K562 (cell line): Measurements from ENCODE around the gene LSR. TPM values are rescaled to one million over a fixed set of nuclear protein-coding genes. Genes with fewer than 3 reads are reported as not detected.

ENCODE experiments used
- ATAC-seq: fragments of 200-7000 bp; cut with Tn5 transposase; 3 replicates; pipeline ENCODE4 v1.9.1; 2020; ENCODE audit warnings: moderate library complexity
- BruUV-seq: library from RNA; stranded (reverse); fragments of 400-500 nt; replicated peaks from 2 replicates; lab custom pipeline; 2021; lab: Mats Ljungman, UMichigan
- CTCF ChIA-PET: fragments of 300-600 bp; formaldehyde crosslinking; extraction: SDS; loops from one replicate; lab custom pipeline; 2021; ENCODE audit warnings: low intra/inter-chr PET ratio; lab: Yijun Ruan, JAX
- POLR2A ChIA-PET: fragments of 300-600, 350-650 bp; sonication (Branson Sonifier 250); formaldehyde crosslinking; extraction: SDS; loops from one replicate; lab custom pipeline; 2021; ENCODE audit warnings: antibody characterized with exemption, inconsistent platforms; lab: Yijun Ruan, JAX
- DNase-seq, 4 experiments: peaks; one replicate each; pipeline versions ENCODE4 v3.0.0 to v3.0.0-alpha.2; 2011 to 2018; ENCODE audit warnings: low spot score in 3 of 4, mixed read lengths in 3 of 4; ENCODE audit errors: extremely low read depth in 1 of 4
- FAIRE-seq: peaks from 2 replicates; lab custom pipeline; 2011; peaks lifted over from hg19 to GRCh38; lab: Jason Lieb, UNC
- H2AFZ ChIP-seq: 2 replicates; pipeline ENCODE4 v1.6.0; 2011; ENCODE audit warnings: low read depth, low read length, control low read depth, inconsistent platforms
- H3K27ac ChIP-seq: fragments of 200-600 bp; 3 replicates; pipeline ENCODE4 v1.8.0; 2011; ENCODE audit warnings: low read depth, mild to moderate bottlenecking, control low read depth, inconsistent platforms, low read length, moderate library complexity, mixed read lengths; ENCODE audit errors: extremely low read depth
- H3K27me3 ChIP-seq, 2 experiments: fragments of 300-600 bp in 1 of 2; 2 replicates in 1 of 2; 3 replicates in 1 of 2; pipeline versions ENCODE4 v1.6.0 to v1.8.0; 2011; ENCODE audit warnings: inconsistent platforms in 2 of 2, low read length in 2 of 2, mild to moderate bottlenecking in 1 of 2, mixed read lengths in 1 of 2, moderate library complexity in 1 of 2; ENCODE audit not compliant: control insufficient read depth in 2 of 2, insufficient read depth in 2 of 2
- H3K36me3 ChIP-seq: fragments of 300-600 bp; 3 replicates; pipeline ENCODE4 v1.8.0; 2011; ENCODE audit warnings: mild to moderate bottlenecking, low read length, inconsistent platforms; ENCODE audit not compliant: control insufficient read depth, insufficient read depth
- H3K4me1 ChIP-seq, 2 experiments: fragments of 200-600 bp in 1 of 2; replicated peaks in 1 of 2; 2 replicates in 1 of 2; 3 replicates in 1 of 2; pipeline versions ENCODE4 v1.5.1 to v1.8.0; 2011; ENCODE audit warnings: inconsistent platforms in 2 of 2, low read length in 2 of 2, mild to moderate bottlenecking in 1 of 2, mixed read lengths in 1 of 2, moderate library complexity in 1 of 2; ENCODE audit not compliant: control insufficient read depth in 2 of 2, insufficient read depth in 2 of 2
- H3K4me2 ChIP-seq: 2 replicates; pipeline ENCODE4 v1.6.1; 2011; ENCODE audit warnings: low read length, control low read depth, inconsistent platforms, mixed read lengths; ENCODE audit not compliant: insufficient read depth
- H3K4me3 ChIP-seq: fragments of 200-600 bp; sonication (generic), shearing (Covaris generic); 2 replicates; pipeline ENCODE4 v1.5.1; 2016; ENCODE audit warnings: control low read depth, inconsistent platforms
- H3K79me2 ChIP-seq: fragments of 200-600 bp; 3 replicates; pipeline ENCODE4 v1.8.0; 2011; ENCODE audit warnings: low read length, inconsistent platforms; ENCODE audit not compliant: control insufficient read depth, insufficient read depth
- H3K9ac ChIP-seq, 2 experiments: 2 replicates each; pipeline versions ENCODE4 v1.6.0 to v1.6.1; 2011; ENCODE audit warnings: low read depth in 2 of 2, low read length in 2 of 2, control low read depth in 1 of 2, inconsistent platforms in 1 of 2, mild to moderate bottlenecking in 1 of 2, mixed read lengths in 1 of 2; ENCODE audit not compliant: insufficient read depth in 1 of 2
- H3K9me1 ChIP-seq: one replicate; pipeline ENCODE4 v1.6.0; 2011; ENCODE audit warnings: inconsistent platforms, mild to moderate bottlenecking, low read length, moderate library complexity; ENCODE audit not compliant: control insufficient read depth, insufficient read depth
- H3K9me3 ChIP-seq: replicated peaks from 2 replicates; pipeline ENCODE4 v1.5.1; 2011; ENCODE audit warnings: low read depth, low read length, inconsistent platforms; ENCODE audit not compliant: control insufficient read depth, insufficient read depth
- H4K20me1 ChIP-seq: replicated peaks from 2 replicates; pipeline ENCODE4 v1.6.1; 2011; ENCODE audit warnings: low read length, inconsistent platforms, mixed read lengths; ENCODE audit not compliant: control insufficient read depth, insufficient read depth
- ADNP ChIP-seq: fragments of 200-800 bp; sonication (Bioruptor generic); IDR thresholded peaks from 2 replicates; pipeline ENCODE4 v1.6.1; 2016; ENCODE audit warnings: missing genetic modification characterization, missing compliant biosample characterization
- EP400 ChIP-seq: fragments of 450-650 bp; IDR thresholded peaks from 2 replicates; pipeline ENCODE4 v1.6.1; 2017; ENCODE audit warnings: antibody characterized with exemption, mild to moderate bottlenecking, moderate library complexity
- ETS2 ChIP-seq: IDR thresholded peaks from 2 replicates; pipeline ENCODE4 v1.6.1; 2016; ENCODE audit warnings: borderline replicate concordance, missing genetic modification characterization, mild to moderate bottlenecking, moderate library complexity, missing compliant biosample characterization; ENCODE audit not compliant: poor library complexity, severe bottlenecking
- RBM39 ChIP-seq: fragments of 200-400 bp; formaldehyde crosslinking; optimal IDR thresholded peaks from 2 replicates; pipeline ENCODE3; 2018; ENCODE audit warnings: low read depth, low read length
- STAT5A ChIP-seq: IDR thresholded peaks from 2 replicates; pipeline ENCODE4 v1.6.1; 2012; ENCODE audit warnings: low read length, inconsistent platforms, borderline replicate concordance
- TAF7 ChIP-seq: fragments of 450-650 bp; IDR thresholded peaks from 2 replicates; pipeline ENCODE4 v1.6.1; 2016; ENCODE audit warnings: missing genetic modification characterization, missing compliant biosample characterization
- ZFP30 ChIP-seq: fragments of 250-450 bp; sonication (Bioruptor Pico); IDR thresholded peaks from 2 replicates; pipeline ENCODE4 v1.8.0; 2022; ENCODE audit warnings: moderate library complexity, mild to moderate bottlenecking, inconsistent platforms, borderline replicate concordance
- ZNF140 ChIP-seq: fragments of 250-450 bp; sonication (Bioruptor Pico); IDR thresholded peaks from 2 replicates; pipeline ENCODE4 v1.8.0; 2021; ENCODE audit warnings: moderate library complexity, mild to moderate bottlenecking, inconsistent platforms
- ZNF780A ChIP-seq: fragments of 250-450 bp; sonication (Bioruptor Pico); IDR thresholded peaks from 2 replicates; pipeline ENCODE4 v1.5.0; 2021; ENCODE audit warnings: mild to moderate bottlenecking
- WGBS: fragments of 100-300 bp; shearing (Covaris generic); methylation state at CpG from one replicate; pipeline ENCODE4 v1.1.6; 2016; ENCODE audit warnings: low coverage, mixed read lengths; ENCODE audit not compliant: insufficient coverage; ENCODE audit errors: missing lambda C conversion rate; 5-methylcytosine and 5-hydroxymethylcytosine counted together
- in situ Hi-C: fragments of 300-500 bp; cut with MboI; formaldehyde crosslinking; loops from 4 replicates; pipeline ENCODE4 v1.15.0; 2018; ENCODE audit warnings: inconsistent platforms, mixed read lengths
- intact Hi-C: fragments of 100-400 bp; cut with micrococcal nuclease; formaldehyde crosslinking; loops from 2 replicates; pipeline ENCODE4 v1.14.2; 2022
- polyA plus RNA-seq, 8 experiments: library from polyadenylated mRNA; depleted of rRNA in 4 of 8; stranded (reverse) in 5 of 8; unstranded in 3 of 8; fragments of >200 nt; fragmentation: Nextera tagmentation in 2 of 8; fragmentation: Illumina TruSeq in 1 of 8; extraction: Ambion mirVana in 2 of 8; extraction: Trizol in 1 of 8; gene quantifications; 2 replicates each; pipeline versions ENCODE4 v1.2.1 to v1.2.3, GENCODE V29; 2011 to 2014; ENCODE audit warnings: inconsistent platforms in 1 of 8, missing spikeins in 1 of 8
- total RNA-seq, 7 experiments: library from RNA; depleted of rRNA in 6 of 7; stranded (reverse); fragments of >200 nt in 6 of 7; fragmentation: Illumina TruSeq in 2 of 7; extraction: Trizol in 2 of 7; gene quantifications; 2 replicates each; pipeline versions ENCODE4 v1.2.1 to v1.2.3, GENCODE V29; 2011 to 2021; ENCODE audit warnings: low replicate concordance in 1 of 7
- TF ChIP-seq, protein P1 (sequence below): fragments of 250-450 bp; sonication (Bioruptor Pico); IDR thresholded peaks from 2 replicates; pipeline ENCODE4 v1.5.0; 2021
- TF ChIP-seq, protein P2 (sequence below), 2 experiments: fragments of 450-650 bp; formaldehyde crosslinking in 1 of 2; IDR thresholded peaks; 2 replicates each; pipeline versions ENCODE4 v1.4.0 to v1.6.1; 2014 to 2020; ENCODE audit warnings: mild to moderate bottlenecking in 2 of 2, borderline replicate concordance in 1 of 2, low read depth in 1 of 2

LSR gene
- total and polyA plus RNA-seq, 9 of the 15 experiments (the other 6 are each of a cell fraction or from before 2014, with no cell fraction given), result 0.44 to 87.9 (median 28.0) TPM

DNA sequence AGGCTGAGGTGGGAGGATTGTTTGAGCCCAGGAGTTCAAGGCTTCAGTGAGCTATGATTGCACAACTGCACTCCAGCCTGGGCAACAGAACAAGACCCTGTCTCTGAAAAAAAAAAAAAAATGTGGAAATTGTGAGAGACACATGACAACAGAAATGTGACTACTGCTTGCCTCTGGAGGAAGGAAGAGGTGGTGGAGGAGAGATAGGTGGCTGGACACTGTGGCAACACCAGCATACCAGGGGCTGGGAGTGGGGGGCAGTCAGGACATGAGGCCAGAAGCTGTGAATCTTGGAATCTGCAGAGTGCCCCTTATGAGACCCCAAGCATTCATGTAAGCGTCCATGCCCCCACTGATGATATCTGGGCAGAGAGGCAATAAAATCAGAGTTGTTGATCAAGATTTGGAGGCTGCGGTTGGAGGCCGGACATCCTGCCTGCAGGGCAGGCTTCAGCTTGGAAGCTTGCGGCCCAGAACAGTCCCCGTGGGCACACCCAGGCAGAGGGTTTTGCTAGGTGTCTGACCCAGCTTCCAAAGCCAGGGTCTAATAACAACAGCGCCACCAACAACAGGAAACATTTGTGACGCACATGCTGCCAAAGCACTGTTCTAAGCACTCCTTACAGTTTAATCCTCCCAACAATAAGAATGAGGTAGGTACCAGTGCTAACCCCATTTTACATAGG lies 37.1 kb upstream of the LSR start (continued):
- TF ChIP-seq, protein P1, sequence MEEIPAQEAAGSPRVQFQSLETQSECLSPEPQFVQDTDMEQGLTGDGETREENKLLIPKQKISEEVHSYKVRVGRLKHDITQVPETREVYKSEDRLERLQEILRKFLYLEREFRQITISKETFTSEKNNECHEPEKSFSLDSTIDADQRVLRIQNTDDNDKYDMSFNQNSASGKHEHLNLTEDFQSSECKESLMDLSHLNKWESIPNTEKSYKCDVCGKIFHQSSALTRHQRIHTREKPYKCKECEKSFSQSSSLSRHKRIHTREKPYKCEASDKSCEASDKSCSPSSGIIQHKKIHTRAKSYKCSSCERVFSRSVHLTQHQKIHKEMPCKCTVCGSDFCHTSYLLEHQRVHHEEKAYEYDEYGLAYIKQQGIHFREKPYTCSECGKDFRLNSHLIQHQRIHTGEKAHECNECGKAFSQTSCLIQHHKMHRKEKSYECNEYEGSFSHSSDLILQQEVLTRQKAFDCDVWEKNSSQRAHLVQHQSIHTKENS, result no peak

DNA sequence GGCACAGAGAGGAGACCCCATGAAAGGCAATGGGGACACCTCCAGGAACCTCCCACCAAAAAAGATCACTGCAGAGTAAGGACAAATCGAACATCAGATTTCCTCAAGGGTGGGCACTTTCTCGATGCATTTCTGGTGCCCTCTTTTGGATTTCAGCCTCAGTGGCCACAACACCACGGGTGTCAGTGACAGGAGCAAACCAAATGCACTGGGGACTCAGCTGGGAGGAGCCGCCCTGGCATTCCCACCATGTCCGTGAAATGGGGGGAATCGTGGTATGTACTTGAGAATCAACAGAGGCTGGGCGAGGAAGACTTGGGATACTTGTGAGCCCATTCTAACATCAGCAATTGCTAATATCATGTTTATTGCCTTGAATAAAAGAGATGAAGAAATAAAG lies 36.6 kb upstream of the LSR start:
- no peak overlapping the region for H2AFZ ChIP-seq
- ATAC-seq (no peak), DNase-seq (no peak), FAIRE-seq (no peak)
- CTCF ChIA-PET, result no interaction called here
- peaks cover 18% of the 10 kb centered on the region in 2 experiments for H3K4me1 ChIP-seq
- no peaks in the 10 kb centered on the region for H3K27me3 ChIP-seq
- H3K27ac ChIP-seq, result no peak overlapping the region
- H3K9ac ChIP-seq, result no peak overlapping the region
- no peak overlapping the region for H3K4me2 ChIP-seq
- in situ Hi-C loops (no loop called here), intact Hi-C loops (no loop called here)
- no peaks in the 10 kb centered on the region for H3K9me1 ChIP-seq
- BruUV-seq, result no TSS peak
- WGBS, result 62% methylated on average over 7 of the region's 7 CpGs
- H3K4me3 ChIP-seq, result no peak overlapping the region
- H3K79me2 ChIP-seq, result no peaks in the 10 kb centered on the region
- POLR2A ChIA-PET, result interaction anchor here (0.6 kb wide), 1 partner anchor 18 kb away, joined by 3 read pairs; no protein-coding TSS in a partner anchor
- peaks cover 6% of the 10 kb centered on the region; the same call in 1 of the 2 replicates for H3K9me3 ChIP-seq
- no peaks in the 10 kb centered on the region for H3K36me3 ChIP-seq
- no peaks in the 10 kb centered on the region for H4K20me1 ChIP-seq
- no peak for TF ChIP-seq TAF7
- no peak for TF ChIP-seq ZNF140 (CRISPR knock-in tag)
- no peak for TF ChIP-seq ETS2 (tag)
- TF ChIP-seq EP400, result no peak
- TF ChIP-seq RBM39, result no peak
- TF ChIP-seq STAT5A, result no peak
- TF ChIP-seq ZFP30 (CRISPR knock-in tag), result no peak
- TF ChIP-seq ADNP (tag), result no peak
- TF ChIP-seq, protein P2, sequence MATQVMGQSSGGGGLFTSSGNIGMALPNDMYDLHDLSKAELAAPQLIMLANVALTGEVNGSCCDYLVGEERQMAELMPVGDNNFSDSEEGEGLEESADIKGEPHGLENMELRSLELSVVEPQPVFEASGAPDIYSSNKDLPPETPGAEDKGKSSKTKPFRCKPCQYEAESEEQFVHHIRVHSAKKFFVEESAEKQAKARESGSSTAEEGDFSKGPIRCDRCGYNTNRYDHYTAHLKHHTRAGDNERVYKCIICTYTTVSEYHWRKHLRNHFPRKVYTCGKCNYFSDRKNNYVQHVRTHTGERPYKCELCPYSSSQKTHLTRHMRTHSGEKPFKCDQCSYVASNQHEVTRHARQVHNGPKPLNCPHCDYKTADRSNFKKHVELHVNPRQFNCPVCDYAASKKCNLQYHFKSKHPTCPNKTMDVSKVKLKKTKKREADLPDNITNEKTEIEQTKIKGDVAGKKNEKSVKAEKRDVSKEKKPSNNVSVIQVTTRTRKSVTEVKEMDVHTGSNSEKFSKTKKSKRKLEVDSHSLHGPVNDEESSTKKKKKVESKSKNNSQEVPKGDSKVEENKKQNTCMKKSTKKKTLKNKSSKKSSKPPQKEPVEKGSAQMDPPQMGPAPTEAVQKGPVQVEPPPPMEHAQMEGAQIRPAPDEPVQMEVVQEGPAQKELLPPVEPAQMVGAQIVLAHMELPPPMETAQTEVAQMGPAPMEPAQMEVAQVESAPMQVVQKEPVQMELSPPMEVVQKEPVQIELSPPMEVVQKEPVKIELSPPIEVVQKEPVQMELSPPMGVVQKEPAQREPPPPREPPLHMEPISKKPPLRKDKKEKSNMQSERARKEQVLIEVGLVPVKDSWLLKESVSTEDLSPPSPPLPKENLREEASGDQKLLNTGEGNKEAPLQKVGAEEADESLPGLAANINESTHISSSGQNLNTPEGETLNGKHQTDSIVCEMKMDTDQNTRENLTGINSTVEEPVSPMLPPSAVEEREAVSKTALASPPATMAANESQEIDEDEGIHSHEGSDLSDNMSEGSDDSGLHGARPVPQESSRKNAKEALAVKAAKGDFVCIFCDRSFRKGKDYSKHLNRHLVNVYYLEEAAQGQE (IDR thresholded peaks at IDR 0.05; ENCODE audit: borderline replicate concordance), result no peak
- TF ChIP-seq, protein P2 (CRISPR knock-in tag; IDR thresholded peaks at IDR 0.05; ENCODE audit: low read depth), result no peak
- no peak for TF ChIP-seq ZNF780A (CRISPR knock-in tag)
